HepG2 (cell line): ENCODE data around the gene IGSF21. TPM values are rescaled to one million over a fixed set of nuclear protein-coding genes. Genes with fewer than 3 reads are reported as not detected.

Experiments used
- CHD2 ChIP-seq: IDR thresholded peaks from 2 replicates; pipeline ENCODE4 v1.6.1; 2011; ENCODE audit warnings: low read depth, low read length, improper control_type of control experiment
- EEA1 ChIP-seq: sonication (generic); formaldehyde crosslinking; IDR thresholded peaks from 2 replicates; pipeline ENCODE4 v1.5.1; 2020; ENCODE audit warnings: mild to moderate bottlenecking, missing genetic modification reagents, borderline replicate concordance
- EHMT2 ChIP-seq: fragments of 200-600 bp; sonication (generic); IDR thresholded peaks from 2 replicates; pipeline ENCODE4 v1.7.0; 2017; ENCODE audit warnings: antibody characterized with exemption, low read depth, low read length, borderline replicate concordance
- FOXO1 ChIP-seq: sonication (generic); formaldehyde crosslinking; IDR thresholded peaks from 2 replicates; pipeline ENCODE4 v1.4.0; 2020; ENCODE audit warnings: missing genetic modification reagents
- GATA4 ChIP-seq: sonication (generic); IDR thresholded peaks from 2 replicates; pipeline ENCODE4 v1.6.1; 2016; ENCODE audit warnings: antibody characterized with exemption, low read depth, borderline replicate concordance
- GTF3A ChIP-seq: sonication (generic); formaldehyde crosslinking; conservative IDR thresholded peaks from 2 replicates; pipeline ENCODE4 v1.4.0; 2020; ENCODE audit warnings: mild to moderate bottlenecking, missing genetic modification reagents
- HNF4G ChIP-seq, 2 experiments: sonication (generic) in 1 of 2; formaldehyde crosslinking in 1 of 2; IDR thresholded peaks; 2 replicates each; pipeline versions ENCODE4 v1.4.0 to v1.6.1; 2011 to 2020; ENCODE audit warnings: borderline replicate concordance in 2 of 2, low read depth in 2 of 2, mild to moderate bottlenecking in 2 of 2, low read length in 1 of 2, missing genetic modification reagents in 1 of 2, moderate library complexity in 1 of 2
- HOXA3 ChIP-seq: sonication (generic); formaldehyde crosslinking; IDR thresholded peaks from 2 replicates; pipeline ENCODE4 v1.5.0; 2020; ENCODE audit warnings: missing genetic modification reagents
- SALL1 ChIP-seq: sonication (generic); formaldehyde crosslinking; IDR thresholded peaks from 2 replicates; pipeline ENCODE4 v1.8.0; 2022; ENCODE audit warnings: mild to moderate bottlenecking, missing genetic modification reagents
- ZBTB20 ChIP-seq: sonication (generic); formaldehyde crosslinking; IDR thresholded peaks from 2 replicates; pipeline ENCODE4 v1.8.1; 2023; ENCODE audit warnings: missing genetic modification reagents, low read depth, mild to moderate bottlenecking, borderline replicate concordance
- ZMAT3 ChIP-seq: sonication (generic); formaldehyde crosslinking; conservative IDR thresholded peaks from 2 replicates; pipeline ENCODE4 v1.7.0; 2021; ENCODE audit warnings: missing genetic modification reagents
- ZNF232 ChIP-seq: sonication (generic); formaldehyde crosslinking; IDR thresholded peaks from 2 replicates; pipeline ENCODE4 v1.4.0; 2020; ENCODE audit warnings: missing genetic modification reagents, borderline replicate concordance
- ZNF337 ChIP-seq: sonication (generic); formaldehyde crosslinking; IDR thresholded peaks from 2 replicates; pipeline ENCODE4 v1.5.1; 2020; ENCODE audit warnings: missing genetic modification reagents, low read depth, mild to moderate bottlenecking, borderline replicate concordance
- ZNF552 ChIP-seq: sonication (generic); formaldehyde crosslinking; IDR thresholded peaks from 2 replicates; pipeline ENCODE4 v1.9.0; 2022; ENCODE audit warnings: missing genetic modification reagents, mild to moderate bottlenecking, borderline replicate concordance
- ZNF841 ChIP-seq: sonication (generic); formaldehyde crosslinking; IDR thresholded peaks from 2 replicates; pipeline ENCODE4 v1.8.1; 2023; ENCODE audit warnings: missing genetic modification reagents, borderline replicate concordance
- polyA plus RNA-seq, 8 experiments: library from polyadenylated mRNA; depleted of rRNA in 3 of 8; stranded (reverse) in 7 of 8; unstranded in 1 of 8; fragments of >200 nt; fragmentation: Illumina TruSeq in 4 of 8; extraction: Trizol in 4 of 8; gene quantifications; 2 replicates each; pipeline versions ENCODE4 v1.2.1 to v1.2.3, GENCODE V29; 2011 to 2016; ENCODE audit warnings: low read depth in 4 of 8, missing spikeins in 1 of 8, mixed read lengths in 1 of 8; ENCODE audit not compliant: insufficient read depth in 1 of 8
- total RNA-seq, 5 experiments: library from RNA; depleted of rRNA; stranded (reverse); fragments of >200 nt; fragmentation: Illumina TruSeq; extraction: Trizol; gene quantifications; 2 replicates each; pipeline ENCODE4 v1.2.3, GENCODE V29; 2016; ENCODE audit warnings: low read depth in 1 of 5
- TF ChIP-seq, protein P1 (sequence below): sonication (generic); formaldehyde crosslinking; IDR thresholded peaks from 2 replicates; pipeline ENCODE4 v1.4.0; 2020; ENCODE audit warnings: missing genetic modification reagents, borderline replicate concordance
- TF ChIP-seq, protein P2 (sequence below): sonication (generic); formaldehyde crosslinking; conservative IDR thresholded peaks from 2 replicates; pipeline ENCODE4 v1.8.1; 2023; ENCODE audit warnings: missing genetic modification reagents
- TF ChIP-seq, protein P3 (sequence below): sonication (generic); formaldehyde crosslinking; IDR thresholded peaks from 2 replicates; pipeline ENCODE4 v1.4.0; 2020; ENCODE audit warnings: missing genetic modification reagents

The IGSF21 gene
- total and polyA plus RNA-seq, 2 of the 13 experiments (the other 11 are each of a cell fraction or from before 2014, with no cell fraction given), result not detected

GRCh38 chr1:18256282-18257235 is 149.0 kb downstream of the IGSF21 start (continued):
- TF ChIP-seq, protein P1, sequence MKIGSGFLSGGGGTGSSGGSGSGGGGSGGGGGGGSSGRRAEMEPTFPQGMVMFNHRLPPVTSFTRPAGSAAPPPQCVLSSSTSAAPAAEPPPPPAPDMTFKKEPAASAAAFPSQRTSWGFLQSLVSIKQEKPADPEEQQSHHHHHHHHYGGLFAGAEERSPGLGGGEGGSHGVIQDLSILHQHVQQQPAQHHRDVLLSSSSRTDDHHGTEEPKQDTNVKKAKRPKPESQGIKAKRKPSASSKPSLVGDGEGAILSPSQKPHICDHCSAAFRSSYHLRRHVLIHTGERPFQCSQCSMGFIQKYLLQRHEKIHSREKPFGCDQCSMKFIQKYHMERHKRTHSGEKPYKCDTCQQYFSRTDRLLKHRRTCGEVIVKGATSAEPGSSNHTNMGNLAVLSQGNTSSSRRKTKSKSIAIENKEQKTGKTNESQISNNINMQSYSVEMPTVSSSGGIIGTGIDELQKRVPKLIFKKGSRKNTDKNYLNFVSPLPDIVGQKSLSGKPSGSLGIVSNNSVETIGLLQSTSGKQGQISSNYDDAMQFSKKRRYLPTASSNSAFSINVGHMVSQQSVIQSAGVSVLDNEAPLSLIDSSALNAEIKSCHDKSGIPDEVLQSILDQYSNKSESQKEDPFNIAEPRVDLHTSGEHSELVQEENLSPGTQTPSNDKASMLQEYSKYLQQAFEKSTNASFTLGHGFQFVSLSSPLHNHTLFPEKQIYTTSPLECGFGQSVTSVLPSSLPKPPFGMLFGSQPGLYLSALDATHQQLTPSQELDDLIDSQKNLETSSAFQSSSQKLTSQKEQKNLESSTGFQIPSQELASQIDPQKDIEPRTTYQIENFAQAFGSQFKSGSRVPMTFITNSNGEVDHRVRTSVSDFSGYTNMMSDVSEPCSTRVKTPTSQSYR (CRISPR knock-in tag), result no peak
- no peak for TF ChIP-seq FOXO1 (CRISPR knock-in tag)
- TF ChIP-seq HNF4G (IDR thresholded peaks at IDR 0.05; ENCODE audit: borderline replicate concordance, low read depth, low read length), result no peak
- no peak for TF ChIP-seq HNF4G (CRISPR knock-in tag; IDR thresholded peaks at IDR 0.05; ENCODE audit: borderline replicate concordance, low read depth)
- TF ChIP-seq, protein P2, sequence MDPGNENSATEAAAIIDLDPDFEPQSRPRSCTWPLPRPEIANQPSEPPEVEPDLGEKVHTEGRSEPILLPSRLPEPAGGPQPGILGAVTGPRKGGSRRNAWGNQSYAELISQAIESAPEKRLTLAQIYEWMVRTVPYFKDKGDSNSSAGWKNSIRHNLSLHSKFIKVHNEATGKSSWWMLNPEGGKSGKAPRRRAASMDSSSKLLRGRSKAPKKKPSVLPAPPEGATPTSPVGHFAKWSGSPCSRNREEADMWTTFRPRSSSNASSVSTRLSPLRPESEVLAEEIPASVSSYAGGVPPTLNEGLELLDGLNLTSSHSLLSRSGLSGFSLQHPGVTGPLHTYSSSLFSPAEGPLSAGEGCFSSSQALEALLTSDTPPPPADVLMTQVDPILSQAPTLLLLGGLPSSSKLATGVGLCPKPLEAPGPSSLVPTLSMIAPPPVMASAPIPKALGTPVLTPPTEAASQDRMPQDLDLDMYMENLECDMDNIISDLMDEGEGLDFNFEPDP (CRISPR knock-in tag), result no peak
- TF ChIP-seq ZNF841 (CRISPR knock-in tag), result no peak
- TF ChIP-seq ZBTB20, result no peak
- TF ChIP-seq, protein P3, sequence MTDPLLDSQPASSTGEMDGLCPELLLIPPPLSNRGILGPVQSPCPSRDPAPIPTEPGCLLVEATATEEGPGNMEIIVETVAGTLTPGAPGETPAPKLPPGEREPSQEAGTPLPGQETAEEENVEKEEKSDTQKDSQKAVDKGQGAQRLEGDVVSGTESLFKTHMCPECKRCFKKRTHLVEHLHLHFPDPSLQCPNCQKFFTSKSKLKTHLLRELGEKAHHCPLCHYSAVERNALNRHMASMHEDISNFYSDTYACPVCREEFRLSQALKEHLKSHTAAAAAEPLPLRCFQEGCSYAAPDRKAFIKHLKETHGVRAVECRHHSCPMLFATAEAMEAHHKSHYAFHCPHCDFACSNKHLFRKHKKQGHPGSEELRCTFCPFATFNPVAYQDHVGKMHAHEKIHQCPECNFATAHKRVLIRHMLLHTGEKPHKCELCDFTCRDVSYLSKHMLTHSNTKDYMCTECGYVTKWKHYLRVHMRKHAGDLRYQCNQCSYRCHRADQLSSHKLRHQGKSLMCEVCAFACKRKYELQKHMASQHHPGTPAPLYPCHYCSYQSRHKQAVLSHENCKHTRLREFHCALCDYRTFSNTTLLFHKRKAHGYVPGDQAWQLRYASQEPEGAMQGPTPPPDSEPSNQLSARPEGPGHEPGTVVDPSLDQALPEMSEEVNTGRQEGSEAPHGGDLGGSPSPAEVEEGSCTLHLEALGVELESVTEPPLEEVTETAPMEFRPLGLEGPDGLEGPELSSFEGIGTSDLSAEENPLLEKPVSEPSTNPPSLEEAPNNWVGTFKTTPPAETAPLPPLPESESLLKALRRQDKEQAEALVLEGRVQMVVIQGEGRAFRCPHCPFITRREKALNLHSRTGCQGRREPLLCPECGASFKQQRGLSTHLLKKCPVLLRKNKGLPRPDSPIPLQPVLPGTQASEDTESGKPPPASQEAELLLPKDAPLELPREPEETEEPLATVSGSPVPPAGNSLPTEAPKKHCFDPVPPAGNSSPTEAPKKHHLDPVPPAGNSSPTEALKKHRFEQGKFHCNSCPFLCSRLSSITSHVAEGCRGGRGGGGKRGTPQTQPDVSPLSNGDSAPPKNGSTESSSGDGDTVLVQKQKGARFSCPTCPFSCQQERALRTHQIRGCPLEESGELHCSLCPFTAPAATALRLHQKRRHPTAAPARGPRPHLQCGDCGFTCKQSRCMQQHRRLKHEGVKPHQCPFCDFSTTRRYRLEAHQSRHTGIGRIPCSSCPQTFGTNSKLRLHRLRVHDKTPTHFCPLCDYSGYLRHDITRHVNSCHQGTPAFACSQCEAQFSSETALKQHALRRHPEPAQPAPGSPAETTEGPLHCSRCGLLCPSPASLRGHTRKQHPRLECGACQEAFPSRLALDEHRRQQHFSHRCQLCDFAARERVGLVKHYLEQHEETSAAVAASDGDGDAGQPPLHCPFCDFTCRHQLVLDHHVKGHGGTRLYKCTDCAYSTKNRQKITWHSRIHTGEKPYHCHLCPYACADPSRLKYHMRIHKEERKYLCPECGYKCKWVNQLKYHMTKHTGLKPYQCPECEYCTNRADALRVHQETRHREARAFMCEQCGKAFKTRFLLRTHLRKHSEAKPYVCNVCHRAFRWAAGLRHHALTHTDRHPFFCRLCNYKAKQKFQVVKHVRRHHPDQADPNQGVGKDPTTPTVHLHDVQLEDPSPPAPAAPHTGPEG, result no peak
- TF ChIP-seq SALL1 (CRISPR knock-in tag), result peak; percentile 77
- no peak for TF ChIP-seq GTF3A (CRISPR knock-in tag)
- peak; percentile 83; the same call in 1 of the 2 replicates for TF ChIP-seq ZNF232 (CRISPR knock-in tag)
- TF ChIP-seq EEA1 (CRISPR knock-in tag), result no peak
- TF ChIP-seq EHMT2, result peak; percentile 72; the same call in 1 of the 2 replicates
- no peak for TF ChIP-seq ZNF337 (CRISPR knock-in tag)
- TF ChIP-seq GATA4, result no peak
- no peak for TF ChIP-seq ZNF552
- TF ChIP-seq CHD2, result no peak
- peak; percentile 70; the same call in 1 of the 2 replicates for TF ChIP-seq ZMAT3
- no peak for TF ChIP-seq HOXA3
